Activated CD4-positive, alpha-beta T cell treated with anti-CD3 and anti-CD28 coated beads, Interleukin-2, amount 50 U/mL, for 1 hour (primary cell): ENCODE measurements around the gene PNMT.
A peak's percentile ranks its signal among the peaks of the same experiment; 100 is the strongest.

Experiments
- DNase-seq: peaks from one replicate; pipeline ENCODE4 v3.0.0-alpha.2; 2020

PNMT gene

DNA sequence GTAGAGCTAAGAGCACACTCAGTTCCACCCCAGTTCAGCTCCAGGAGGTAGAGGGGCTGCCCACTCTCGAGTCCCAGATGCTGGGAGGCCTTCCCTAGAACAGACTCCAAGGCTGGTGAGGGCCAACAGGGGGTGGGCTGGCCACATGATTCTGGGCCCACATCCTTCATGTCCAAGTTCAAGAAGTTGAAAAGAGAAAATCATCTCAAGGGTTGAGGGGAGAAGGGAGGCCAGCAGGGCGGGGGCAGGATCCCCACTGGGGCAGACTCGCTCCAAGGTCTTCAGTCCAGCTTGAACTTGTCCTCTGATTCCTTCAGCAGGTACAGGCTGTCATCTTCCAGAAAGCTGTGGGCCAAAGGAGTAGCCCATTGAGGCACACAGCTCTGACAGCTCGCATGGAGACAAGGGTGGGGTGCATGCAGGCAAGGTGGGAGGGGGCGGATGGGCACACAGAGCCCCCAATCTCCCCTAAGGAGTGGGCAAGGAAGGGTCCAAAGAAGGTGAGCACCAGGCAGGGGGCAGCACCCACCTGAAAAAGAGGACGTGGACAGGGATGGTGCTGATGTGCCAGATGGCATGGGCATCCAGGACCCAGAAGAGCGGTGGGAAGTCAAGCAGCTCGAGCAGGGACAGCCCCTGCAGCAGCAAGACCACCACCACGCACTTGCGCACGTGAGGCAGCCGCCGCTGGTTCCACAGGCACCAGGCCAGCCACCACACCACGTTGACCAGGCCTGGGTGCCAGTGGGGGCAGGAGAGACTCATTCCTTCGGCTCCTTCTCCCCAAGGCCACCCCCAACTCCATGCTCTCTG is 4.5 kb downstream of the PNMT start:
- DNase-seq: no peak

GRCh38 chr17:39673335-39674081 is 5.3 kb downstream of the PNMT start:
- DNase-seq: no peak

GRCh38 chr17:39674179-39674578 is 5.9 kb downstream of the PNMT start:
- no peak for DNase-seq

DNA sequence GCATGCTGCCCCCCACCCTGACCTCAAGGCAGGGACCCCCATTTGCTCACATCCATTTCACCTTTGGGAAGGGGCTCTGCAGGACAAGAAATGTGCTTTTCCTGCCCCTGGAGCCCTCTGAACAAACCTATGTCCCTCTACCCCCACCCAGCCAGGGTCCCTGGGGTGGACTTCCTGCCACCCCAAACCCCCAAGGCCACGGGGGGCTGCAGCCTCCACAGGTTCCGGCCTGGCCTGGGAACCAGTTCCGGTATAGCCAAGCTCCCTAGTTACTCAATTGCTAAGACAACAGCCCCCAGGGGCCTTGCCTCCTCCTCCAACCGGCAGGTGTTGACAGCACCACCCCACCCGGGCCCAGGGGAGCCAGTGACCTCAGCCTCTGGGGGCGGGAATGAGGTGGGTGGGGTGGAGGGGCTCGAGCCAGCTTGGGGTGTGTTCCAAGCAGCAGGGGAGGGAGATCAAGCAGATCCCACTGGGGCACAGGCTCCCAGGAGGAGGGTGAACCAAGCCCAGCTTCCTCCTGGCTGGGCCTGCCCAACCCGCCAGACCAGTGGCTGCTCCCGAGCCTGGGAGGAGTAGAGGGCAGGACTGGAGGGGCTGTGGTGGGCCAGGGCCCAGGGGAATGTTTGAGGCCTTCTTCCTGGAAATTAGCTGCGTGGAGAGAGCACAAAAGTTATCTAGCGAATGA is 6.6 kb downstream of the PNMT start:
- no peak for DNase-seq

DNA sequence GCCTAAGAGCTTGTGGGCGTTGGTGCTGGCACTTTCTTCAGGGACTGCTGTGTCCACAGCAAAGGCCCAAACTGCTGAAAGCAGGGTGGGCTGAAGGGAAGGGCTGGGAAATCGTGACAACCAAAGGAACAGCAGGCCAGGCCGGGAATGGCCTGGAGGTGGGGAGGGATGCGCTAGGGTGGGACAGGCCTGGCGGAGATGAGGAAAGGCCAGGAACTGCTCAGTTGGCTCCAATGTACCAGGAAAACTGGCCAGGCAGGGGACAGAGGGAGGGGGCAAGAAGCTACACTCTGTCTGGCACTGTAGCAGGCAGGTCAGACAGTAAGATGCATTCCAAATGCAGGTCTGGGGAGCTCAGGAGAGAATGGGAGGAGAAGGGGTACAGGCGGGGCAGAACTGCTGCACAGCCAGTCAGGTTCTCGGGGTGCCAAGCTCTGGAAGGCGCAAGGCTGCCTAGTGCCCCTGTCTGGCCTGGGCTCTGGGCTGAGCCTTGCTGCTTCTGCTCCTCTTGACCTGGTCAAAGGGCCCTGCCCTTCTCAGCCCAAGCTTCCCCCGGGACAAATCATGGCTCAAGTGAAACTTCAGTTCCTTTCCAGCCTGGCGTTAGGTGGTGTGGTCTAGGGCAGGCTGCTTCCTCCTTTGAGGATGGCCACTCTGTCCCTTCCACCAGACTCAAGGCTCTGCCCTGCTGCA is 7.3 kb downstream of the PNMT start:
- no peak for DNase-seq

DNA sequence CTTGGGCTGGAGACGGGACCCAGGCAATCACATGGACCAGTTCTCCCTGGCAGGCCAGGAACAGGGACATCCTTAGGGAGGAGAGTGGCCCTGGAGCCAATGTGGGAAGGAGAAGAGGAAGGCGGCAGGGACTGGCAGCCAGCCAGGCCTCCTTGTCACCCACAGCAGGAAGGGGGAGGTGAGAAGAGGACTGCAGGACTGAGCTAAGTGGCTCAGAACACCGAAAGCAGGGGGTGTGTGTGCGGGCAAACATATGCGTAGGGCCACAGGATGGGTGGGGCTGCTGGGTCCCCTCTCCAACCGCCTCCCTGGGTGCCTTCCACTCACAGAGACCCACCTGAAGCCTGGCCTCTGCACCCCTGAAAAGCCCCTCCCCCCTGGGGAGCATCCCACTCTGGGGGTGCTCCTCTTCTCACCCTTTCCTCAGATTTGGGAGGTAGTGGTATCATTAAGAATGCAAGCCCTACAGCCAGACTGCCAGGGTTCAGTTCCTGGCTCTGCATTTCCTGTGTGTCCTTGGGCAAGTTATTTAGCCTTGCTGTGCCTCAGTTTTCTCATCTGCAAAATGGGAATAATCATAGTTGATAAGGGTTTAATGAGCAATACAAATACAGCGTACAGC is 8.1 kb downstream of the PNMT start:
- peak; percentile 27 for DNase-seq

GRCh38 chr17:39677072-39677471 is 8.8 kb downstream of the PNMT start:
- no peak for DNase-seq

DNA sequence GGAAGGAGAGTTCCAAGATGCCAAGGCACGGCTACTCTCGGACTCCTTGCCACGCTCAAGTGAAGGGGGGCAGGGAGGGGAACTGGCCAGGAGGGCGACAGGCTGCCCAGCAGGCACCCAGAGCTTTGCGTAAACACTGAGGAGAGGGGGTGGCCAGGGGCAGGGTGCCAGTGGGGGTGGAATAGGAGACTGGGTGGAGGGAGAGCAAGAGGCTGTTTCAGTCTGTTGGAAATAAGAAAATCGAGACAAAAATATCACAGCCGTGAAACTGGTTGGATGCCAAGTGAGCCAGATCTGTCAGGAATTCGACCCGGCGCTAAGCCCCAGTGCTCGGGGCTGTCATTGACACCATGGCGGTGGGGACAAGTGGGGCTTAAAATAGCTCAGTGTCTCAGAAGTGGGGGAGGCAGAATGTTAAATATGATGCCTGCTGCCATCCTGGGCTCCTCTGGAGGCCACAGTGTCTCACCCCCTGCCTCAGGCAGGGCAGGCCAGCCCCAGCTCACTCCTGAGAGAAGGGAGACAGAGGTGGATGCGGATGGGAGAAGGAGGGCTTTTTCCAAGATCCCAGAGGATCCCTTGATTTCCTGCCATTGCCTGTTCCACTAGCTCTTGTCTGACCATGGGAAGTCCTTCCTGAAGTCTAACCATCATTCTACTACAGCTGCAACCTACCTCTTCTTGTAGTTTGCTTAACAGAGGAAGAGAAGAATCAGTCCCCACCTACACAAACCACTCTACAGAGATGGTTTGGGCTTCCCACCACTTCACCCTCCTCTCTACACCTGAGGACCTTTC is 9.5 kb downstream of the PNMT start:
- no peak for DNase-seq

GRCh38 chr17:39678340-39679116 is 10.3 kb downstream of the PNMT start:
- DNase-seq: no peak

GRCh38 chr17:39679521-39680192 is 11.4 kb downstream of the PNMT start:
- no peak for DNase-seq

GRCh38 chr17:39683295-39683939 is 15.2 kb downstream of the PNMT start:
- no peak for DNase-seq

- DNase-seq: no peak
Observed at GRCh38 chr17:39684369-39685192, 16.3 kb downstream of the PNMT start.

DNA sequence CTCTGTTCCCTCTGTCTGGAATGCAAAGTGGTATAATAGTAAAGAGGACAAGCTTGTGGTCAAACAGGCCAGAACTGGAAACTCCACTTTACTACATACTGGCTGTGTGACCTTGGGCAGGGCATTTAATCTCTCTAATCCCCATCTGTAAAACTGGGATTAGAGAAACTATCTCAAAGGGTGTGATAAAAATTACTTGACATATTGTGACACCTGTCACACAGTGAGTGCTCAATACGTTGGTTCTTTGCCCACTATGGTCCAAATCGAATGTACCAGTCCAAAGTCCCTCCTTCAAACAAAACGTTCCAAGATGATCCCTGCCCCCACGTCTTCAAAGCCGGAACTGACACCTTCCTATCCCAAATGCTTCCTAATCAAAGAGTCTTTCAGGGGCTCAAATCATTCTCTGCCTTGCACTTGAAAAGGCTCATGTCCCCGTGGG is 18.9 kb downstream of the PNMT start:
- DNase-seq: no peak

DNA sequence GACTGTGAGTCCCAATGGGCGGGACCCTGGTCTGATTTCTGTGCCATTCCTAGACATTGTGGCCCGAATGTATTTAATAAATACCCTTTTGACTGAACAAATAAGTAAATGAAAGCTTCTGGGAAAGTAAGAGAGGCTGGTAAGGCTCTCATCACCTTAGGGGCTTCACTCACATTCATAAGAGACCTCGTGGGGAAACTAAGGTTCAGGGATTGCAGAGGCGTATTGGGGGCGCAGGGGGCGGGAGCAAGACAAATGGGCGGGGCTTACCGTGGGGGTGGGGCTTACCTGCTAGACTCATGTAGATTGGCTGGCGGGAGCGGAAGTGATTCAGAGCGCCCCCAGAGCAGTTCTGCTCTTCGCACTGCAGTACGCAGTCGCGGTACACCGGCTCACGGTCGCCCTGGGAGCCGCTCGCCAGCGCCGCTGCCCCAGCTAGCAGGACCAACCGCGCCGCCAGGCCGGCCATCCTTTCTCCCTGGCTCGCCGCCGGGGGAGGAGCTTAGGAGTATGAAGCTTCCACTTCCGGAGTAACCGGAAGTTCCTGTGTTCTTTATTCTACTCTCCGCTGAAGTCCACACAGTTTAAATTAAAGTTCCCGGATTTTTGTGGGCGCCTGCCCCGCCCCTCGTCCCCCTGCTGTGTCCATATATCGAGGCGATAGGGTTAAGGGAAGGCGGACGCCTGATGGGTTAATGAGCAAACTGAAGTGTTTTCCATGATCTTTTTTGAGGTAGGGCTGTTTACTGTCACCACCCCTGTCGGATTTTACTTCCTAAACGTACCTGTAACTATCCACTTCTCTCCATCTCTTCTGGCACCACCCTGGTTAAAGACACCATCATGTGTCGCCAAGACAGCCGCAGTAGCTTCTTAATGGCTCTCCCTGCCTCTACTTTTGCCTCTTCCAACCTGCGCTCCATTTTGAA is 19.6 kb downstream of the PNMT start, which contains the start of gene PGAP3:
PGAP3 (minus strand) TSS at position 512 of the 929 bp plus-strand sequence; CDS start at position 469, 43 bp downstream.
- DNase-seq: peak; percentile 76

GRCh38 chr17:39688475-39688835 is 20.2 kb downstream of the PNMT start:
- no peak for DNase-seq

DNA sequence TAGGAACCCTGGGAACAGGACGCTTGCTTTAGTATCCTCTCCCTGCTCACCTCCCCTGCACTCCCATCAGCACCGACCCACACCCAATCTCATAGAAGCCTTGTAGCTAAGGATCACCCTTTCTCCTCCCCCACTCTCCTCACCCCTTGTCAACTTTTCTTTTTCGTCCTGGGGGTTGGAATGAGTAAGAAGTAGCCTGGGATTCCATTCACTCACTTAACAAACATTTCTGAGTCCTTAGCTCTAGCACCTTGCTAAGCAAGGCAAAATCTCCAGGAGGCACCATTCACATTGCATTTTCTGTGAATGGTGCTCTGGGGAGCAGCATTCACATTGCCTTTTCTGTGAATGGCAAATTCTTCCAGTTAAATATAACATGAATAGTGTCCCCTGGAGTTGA is 20.7 kb downstream of the PNMT start:
- DNase-seq: no peak

- DNase-seq: no peak
Observed at GRCh38 chr17:39694593-39694992, 26.3 kb downstream of the PNMT start.

- no peak for DNase-seq
Observed at GRCh38 chr17:39695089-39695474, 26.8 kb downstream of the PNMT start.
